NT2/D1 (cell line): ENCODE results near the gene RHOF.

ENCODE experiments used
- SUZ12 ChIP-seq: IDR thresholded peaks from 2 replicates; pipeline ENCODE4 v1.6.1; 2011; ENCODE audit not compliant: insufficient read length, insufficient read depth; ENCODE audit errors: extremely low read depth
- YY1 ChIP-seq: IDR thresholded peaks from 2 replicates; pipeline ENCODE4 v1.6.1; 2011; ENCODE audit not compliant: insufficient read length, insufficient read depth
- ZNF274 ChIP-seq: IDR thresholded peaks from 2 replicates; pipeline ENCODE4 v1.6.1; 2011; ENCODE audit warnings: mild to moderate bottlenecking, low read depth, low read length

- no peak for TF ChIP-seq ZNF274
- TF ChIP-seq SUZ12, result no peak
- TF ChIP-seq YY1, result no peak
Observed at GRCh38 chr12:121750507-121750955, 43.0 kb downstream of the RHOF start.
